Duodenal mucosa (tissue), 2 donors: Measurements from ENCODE around the gene SRD5A1.
"Not testable (repeated sequence)": the region's sequence is repeated elsewhere in the genome, so short reads cannot be mapped to it uniquely, and the experiment has no call there.

ENCODE experiments used
- H3K27ac ChIP-seq: one replicate; pipeline ENCODE4 v1.7.0; 2013; ENCODE audit warnings: low read depth, low read length
- H3K27me3 ChIP-seq, 2 donors: one replicate each; pipeline ENCODE4 v1.7.0; 2013; ENCODE audit warnings: low read length in 2 of 2, control low read depth in 1 of 2; ENCODE audit not compliant: insufficient read depth in 2 of 2, control insufficient read depth in 1 of 2
- H3K36me3 ChIP-seq, 2 donors: one replicate each; pipeline ENCODE4 v1.7.0; 2013; ENCODE audit warnings: low read length in 2 of 2, control low read depth in 1 of 2; ENCODE audit not compliant: insufficient read depth in 2 of 2, control insufficient read depth in 1 of 2
- H3K4me1 ChIP-seq, 2 donors: one replicate each; pipeline ENCODE4 v1.7.0; 2013; ENCODE audit warnings: low read length in 2 of 2, control low read depth in 1 of 2; ENCODE audit not compliant: insufficient read depth in 2 of 2, control insufficient read depth in 1 of 2
- H3K4me3 ChIP-seq, 2 donors: one replicate each; pipeline ENCODE4 v1.7.0; 2013; ENCODE audit warnings: low read length in 2 of 2, low read depth in 1 of 2
- H3K9ac ChIP-seq, 2 donors: one replicate each; pipeline ENCODE4 v1.7.0; 2013; ENCODE audit warnings: low read length in 2 of 2, low read depth in 1 of 2
- H3K9me3 ChIP-seq, 2 donors: one replicate each; pipeline ENCODE4 v1.7.0; 2013; ENCODE audit warnings: low read length in 2 of 2, control low read depth in 1 of 2; ENCODE audit not compliant: control insufficient read depth in 1 of 2

SRD5A1 gene

DNA sequence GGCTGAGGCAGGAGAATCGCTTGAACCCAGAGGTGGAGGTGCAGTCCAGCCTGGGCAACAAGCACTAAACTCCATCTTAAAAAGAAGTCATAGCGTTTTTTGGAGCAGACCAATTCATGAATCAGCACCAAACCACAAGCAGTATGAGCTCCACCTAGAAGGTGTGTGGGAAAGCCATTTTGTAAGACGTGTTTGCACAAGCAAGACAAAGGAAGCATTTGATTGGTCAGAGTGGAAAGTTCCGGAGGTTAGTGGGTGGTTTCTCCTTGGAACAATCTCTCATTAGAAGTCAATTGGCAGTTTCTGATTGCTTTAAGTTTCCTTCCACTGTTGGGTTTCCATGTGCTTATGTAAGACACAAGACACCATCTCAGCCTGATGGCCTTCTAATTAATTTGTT is 5.0 kb downstream of the SRD5A1 start:
- H3K4me3 ChIP-seq = no peak overlapping the region
- no peak overlapping the region for H3K27ac ChIP-seq
- no peaks in the 10 kb centered on the region for H3K9me3 ChIP-seq
- no peak overlapping the region for H3K9ac ChIP-seq
- H3K36me3 ChIP-seq = no peaks in the 10 kb centered on the region
- H3K4me1 ChIP-seq = peaks cover 0 to 17% of the 10 kb centered on the region in 2 donors
- no peaks in the 10 kb centered on the region for H3K27me3 ChIP-seq

DNA sequence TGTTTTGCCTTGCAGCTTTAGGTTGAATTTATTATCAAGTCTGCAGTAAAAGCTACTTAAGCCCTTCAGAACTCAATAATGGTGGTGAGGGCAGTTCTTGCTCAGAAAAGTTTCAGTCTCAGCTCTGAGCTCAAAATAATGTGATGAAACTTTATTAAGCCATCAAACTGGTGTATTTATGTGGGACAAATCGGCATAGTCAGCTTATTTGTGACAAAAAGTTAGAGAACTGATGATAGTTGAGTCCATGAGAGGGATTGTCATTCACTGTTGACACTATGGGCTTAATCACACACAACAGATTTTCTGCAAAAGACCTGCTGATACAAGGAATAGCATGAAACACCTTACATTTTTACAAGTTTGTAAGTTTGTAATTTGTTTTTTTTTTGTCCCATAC is 9.4 kb downstream of the SRD5A1 start:
- H3K9me3 ChIP-seq = no peaks in the 10 kb centered on the region

DNA sequence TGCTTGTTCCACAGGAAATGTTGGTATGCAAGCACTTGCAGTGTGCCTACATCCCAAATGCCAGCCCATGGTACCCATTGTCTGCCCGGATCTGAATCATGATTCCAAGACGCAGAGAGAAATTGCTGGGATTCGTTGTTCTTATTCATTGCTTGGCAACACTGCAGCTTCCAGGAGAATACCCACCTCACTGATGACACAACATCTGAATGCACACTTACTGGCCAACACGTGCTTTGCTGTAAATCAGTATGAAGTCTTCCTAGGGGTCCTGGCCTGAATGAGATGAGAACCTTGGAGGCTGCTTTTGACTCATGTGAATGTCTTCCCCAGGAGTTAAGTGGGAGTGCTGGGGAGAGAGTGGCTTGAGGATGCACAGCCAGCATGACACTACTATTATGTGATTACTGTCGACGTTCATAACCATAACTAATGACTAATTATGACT is 11.6 kb downstream of the SRD5A1 start:
- no peaks in the 10 kb centered on the region for H3K4me1 ChIP-seq
- H3K36me3 ChIP-seq = peaks cover 0 to 6% of the 10 kb centered on the region in 2 donors
- H3K9me3 ChIP-seq = no peaks in the 10 kb centered on the region
- no peak overlapping the region for H3K9ac ChIP-seq
- no peak overlapping the region for H3K27ac ChIP-seq
- H3K27me3 ChIP-seq = no peaks in the 10 kb centered on the region
- no peak overlapping the region for H3K4me3 ChIP-seq

More for the DNA sequence above, 9.4 kb downstream of the SRD5A1 start:
- H3K27me3 ChIP-seq = no peaks in the 10 kb centered on the region
- no peak overlapping the region for H3K9ac ChIP-seq
- no peak overlapping the region for H3K4me3 ChIP-seq
- H3K36me3 ChIP-seq = peaks cover 0 to 6% of the 10 kb centered on the region in 2 donors
- H3K27ac ChIP-seq = no peak overlapping the region
- no peaks in the 10 kb centered on the region for H3K4me1 ChIP-seq

DNA sequence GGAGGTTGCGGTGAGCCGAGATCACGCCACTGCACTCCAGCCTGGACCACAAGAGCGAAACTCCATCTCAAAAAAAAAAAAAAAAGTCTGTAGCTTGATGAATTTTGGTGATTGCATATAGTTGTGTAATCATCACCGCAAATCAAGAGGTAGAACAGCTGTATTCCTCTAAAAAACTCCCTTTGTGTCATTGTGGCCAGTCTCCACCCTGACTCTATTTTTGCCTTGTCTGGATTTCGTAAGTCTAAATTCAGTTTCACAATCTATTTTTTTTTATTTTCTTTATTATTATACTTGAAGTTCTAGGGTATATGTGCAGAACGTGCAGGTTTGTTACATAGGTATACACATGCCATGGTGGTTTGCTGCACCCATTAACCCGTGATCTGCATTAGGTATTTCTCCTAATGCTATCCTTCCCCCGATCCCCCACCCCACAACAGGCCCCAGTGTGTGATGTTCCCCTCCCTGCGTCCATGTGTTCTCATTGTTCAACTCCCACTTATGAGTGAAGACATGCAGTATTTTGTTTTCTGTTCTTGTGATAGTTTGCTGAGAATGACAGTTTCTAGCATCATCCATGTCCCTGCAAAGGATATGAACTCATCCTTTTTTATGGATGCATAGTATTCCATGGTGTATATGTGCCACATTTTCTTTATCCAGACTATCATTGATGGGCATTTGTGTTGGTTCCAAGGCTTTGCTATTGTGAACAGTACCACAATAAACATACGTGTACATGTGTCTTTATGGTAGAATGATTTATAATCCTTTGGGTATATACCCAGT is 12.5 kb downstream of the SRD5A1 start:
- not testable (repeated sequence) for H3K27me3 ChIP-seq, H3K27ac ChIP-seq, H3K9ac ChIP-seq, H3K4me3 ChIP-seq, H3K4me1 ChIP-seq, H3K36me3 ChIP-seq, H3K9me3 ChIP-seq

DNA sequence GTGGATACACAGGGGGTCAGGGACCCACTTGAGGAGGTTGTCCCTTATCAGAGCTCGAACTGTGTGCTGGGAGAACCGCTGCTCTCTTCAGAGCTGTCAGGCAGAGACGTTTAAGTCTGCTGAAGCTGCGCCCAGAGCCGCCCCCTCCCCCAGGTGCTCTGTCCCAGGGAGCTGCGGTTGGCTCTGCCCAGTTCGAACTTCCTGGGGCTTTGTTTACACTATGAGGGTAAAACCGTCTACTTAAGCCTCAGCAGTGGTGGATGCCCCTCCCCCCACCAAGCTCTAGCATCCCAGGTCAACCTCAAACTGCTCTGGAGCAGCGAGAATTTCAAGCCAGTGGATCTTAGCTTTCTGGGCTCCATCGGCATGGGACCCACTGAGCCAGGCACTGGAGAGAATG is 15.9 kb downstream of the SRD5A1 start:
- Histone ChIP-seq H3K27ac (no peak overlapping the region), H3K9me3 (no peaks in the 10 kb centered on the region), H3K4me3 (no peak overlapping the region), H3K27me3 (no peaks in the 10 kb centered on the region), H3K9ac (no peak overlapping the region), H3K36me3 (peaks cover 4 to 14% of the 10 kb centered on the region in 2 donors), H3K4me1 (no peaks in the 10 kb centered on the region)

DNA sequence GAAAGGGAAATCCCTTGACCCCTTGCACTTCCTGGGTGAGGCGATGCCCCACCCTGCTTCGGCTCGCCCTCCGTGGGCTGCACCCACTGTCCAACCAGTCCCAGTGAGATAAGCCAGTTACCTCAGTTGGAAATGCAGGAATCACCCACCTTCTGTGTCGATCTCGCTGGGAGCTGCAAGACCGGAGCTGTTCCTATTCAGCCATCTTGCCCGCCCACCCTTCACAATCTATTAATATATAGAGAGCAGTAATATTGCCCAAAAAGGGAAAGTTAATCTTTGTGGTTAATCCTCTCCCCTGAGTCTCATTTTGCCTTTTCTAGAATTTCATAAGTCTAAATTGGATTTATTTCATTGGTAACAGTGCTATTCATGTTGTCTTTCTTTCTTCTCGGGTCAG is 16.4 kb downstream of the SRD5A1 start:
- Histone ChIP-seq H3K4me1 (no peaks in the 10 kb centered on the region), H3K36me3 (peaks cover 4 to 12% of the 10 kb centered on the region in 2 donors), H3K9ac (no peak overlapping the region), H3K9me3 (no peaks in the 10 kb centered on the region), H3K4me3 (no peak overlapping the region), H3K27me3 (no peaks in the 10 kb centered on the region), H3K27ac (no peak overlapping the region)

DNA sequence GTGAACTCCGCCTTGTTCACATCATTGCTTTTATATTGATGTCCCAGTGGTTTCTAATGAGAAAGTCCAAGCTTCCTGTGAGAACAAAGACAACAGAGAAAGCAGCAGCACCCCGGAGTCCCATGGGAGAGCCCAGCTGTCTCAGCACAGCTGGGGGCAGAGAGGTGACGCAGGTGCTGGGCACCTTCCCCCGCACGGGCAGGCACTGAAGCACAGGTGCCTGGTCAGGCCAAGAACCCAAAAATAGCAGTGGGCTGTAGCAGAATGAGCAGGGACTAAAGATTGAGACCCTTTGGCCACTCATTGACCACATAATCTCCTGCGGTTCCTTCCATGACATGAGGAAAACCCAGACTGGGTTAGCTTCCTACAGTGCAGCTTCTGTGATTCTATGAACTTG is 18.8 kb downstream of the SRD5A1 start:
- Histone ChIP-seq H3K4me3 (no peak overlapping the region), H3K9me3 (peaks cover 6 to 7% of the 10 kb centered on the region in 2 donors), H3K27me3 (no peaks in the 10 kb centered on the region), H3K27ac (no peak overlapping the region), H3K4me1 (no peaks in the 10 kb centered on the region), H3K9ac (no peak overlapping the region), H3K36me3 (peaks cover 20 to 21% of the 10 kb centered on the region in 2 donors)

DNA sequence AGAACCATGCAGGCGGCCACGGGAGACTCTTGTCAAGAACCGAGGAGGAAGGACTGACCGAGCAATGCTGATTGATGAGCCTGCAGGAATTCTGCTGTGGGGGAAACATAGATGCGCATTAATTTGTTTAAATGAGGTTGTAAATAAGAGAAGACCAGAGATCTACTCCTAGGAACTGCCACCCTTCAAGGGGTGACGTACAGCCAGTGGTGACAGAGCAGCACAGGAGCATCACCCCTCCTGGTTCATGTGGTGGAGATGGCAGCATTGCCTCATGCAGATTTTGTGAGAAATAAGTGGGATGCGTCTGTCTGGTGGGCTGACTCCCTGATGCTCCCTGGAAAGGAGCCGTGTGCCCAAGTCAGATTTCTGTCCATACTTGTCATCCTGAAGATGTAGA is 22.2 kb downstream of the SRD5A1 start:
- Histone ChIP-seq H3K36me3 (peaks cover 25 to 29% of the 10 kb centered on the region in 2 donors), H3K4me1 (peaks cover 4 to 9% of the 10 kb centered on the region in 2 donors), H3K27ac (no peak overlapping the region), H3K9ac (no peak overlapping the region), H3K4me3 (no peak overlapping the region), H3K27me3 (no peaks in the 10 kb centered on the region), H3K9me3 (peaks cover 6 to 7% of the 10 kb centered on the region in 2 donors)

DNA sequence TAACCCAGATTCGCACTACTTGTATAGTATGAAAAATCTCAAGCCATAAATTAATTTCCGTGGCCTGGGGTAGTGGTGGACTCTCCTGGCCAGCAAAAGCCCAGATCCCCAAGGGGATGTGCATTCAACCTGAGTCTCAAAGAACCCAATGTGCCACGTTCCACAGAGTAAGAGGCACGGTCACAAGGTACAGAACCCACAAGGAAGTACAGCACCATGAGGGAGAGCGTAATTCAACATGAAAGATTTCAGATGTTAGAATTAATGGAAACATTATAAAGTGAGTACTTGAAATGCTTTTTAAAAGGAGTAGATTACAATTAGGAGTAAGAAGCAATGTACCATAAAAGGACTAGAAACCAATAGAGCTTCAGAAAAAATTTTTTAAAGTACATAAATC is 23.4 kb downstream of the SRD5A1 start:
- Histone ChIP-seq H3K27ac (no peak overlapping the region), H3K4me1 (peaks cover 9 to 10% of the 10 kb centered on the region in 2 donors), H3K9ac (no peak overlapping the region), H3K36me3 (peaks cover 25 to 29% of the 10 kb centered on the region in 2 donors), H3K9me3 (peaks cover 6 to 7% of the 10 kb centered on the region in 2 donors), H3K4me3 (no peak overlapping the region), H3K27me3 (no peaks in the 10 kb centered on the region)

DNA sequence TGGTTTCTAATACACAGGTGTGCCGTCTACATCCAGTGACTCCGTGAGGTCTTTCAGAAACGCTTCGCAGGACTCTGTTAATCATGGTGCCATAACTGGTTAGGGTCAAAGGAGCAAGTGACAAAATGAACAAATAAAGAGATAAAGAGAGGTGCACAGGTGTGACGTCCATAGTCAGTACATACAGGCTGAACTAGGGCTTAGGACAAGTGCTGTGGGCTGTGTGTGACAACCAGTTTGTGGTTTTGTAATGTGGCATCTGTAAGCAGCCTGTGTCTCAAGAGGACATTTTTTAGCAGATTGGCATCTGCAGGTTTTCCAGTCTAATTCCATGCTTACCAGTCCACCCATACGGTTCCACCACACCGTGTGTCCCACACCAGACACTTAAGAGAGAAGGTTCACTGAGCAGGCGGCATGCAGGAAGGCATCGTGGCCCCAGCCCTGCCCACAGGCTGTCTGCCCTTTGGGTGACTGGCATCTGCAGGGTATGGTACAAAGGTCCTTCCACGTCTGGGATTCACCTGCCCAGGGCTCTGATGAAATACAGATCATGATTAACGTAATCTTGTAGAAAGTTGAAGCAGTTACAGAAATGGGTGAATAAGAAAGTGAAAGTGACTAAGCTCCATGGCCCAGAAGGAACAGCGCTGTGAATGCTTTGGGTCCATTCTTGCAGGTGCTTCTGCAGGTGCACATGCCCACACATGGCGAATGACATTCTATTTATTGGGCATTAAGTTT is 26.9 kb downstream of the SRD5A1 start:
- Histone ChIP-seq H3K36me3 (peaks cover 21 to 24% of the 10 kb centered on the region in 2 donors), H3K9me3 (peaks cover 6 to 7% of the 10 kb centered on the region in 2 donors), H3K4me3 (peak overlapping the region; percentile 5 to 33), H3K27ac (peak overlapping the region; percentile 17), H3K27me3 (no peaks in the 10 kb centered on the region), H3K9ac (no peak overlapping the region), H3K4me1 (peaks cover 9 to 10% of the 10 kb centered on the region in 2 donors)
